B cell (primary cell): ENCODE results near the gene ACKR2.

Source experiments
- CTCF ChIP-seq: fragments of 200-600 bp; IDR thresholded peaks from one replicate; pipeline ENCODE4 v1.8.0; 2022; ENCODE audit warnings: antibody characterized with exemption, mild to moderate bottlenecking
- EZH2 ChIP-seq: IDR thresholded peaks from 2 replicates; pipeline ENCODE4 v1.6.1; 2012; ENCODE audit warnings: borderline replicate concordance, low read depth, mild to moderate bottlenecking, moderate library complexity, low read length; ENCODE audit not compliant: insufficient read depth, poor library complexity, severe bottlenecking

GRCh38 chr3:42856544-42856943 lies 47.3 kb downstream of the ACKR2 start:
- TF ChIP-seq CTCF = no peak
- TF ChIP-seq EZH2 = no peak
